GM12875 (cell line): Measurements from ENCODE around the gene SWI5.

Experiments
- H3K4me3 ChIP-seq: one replicate; pipeline ENCODE4 v1.5.1; 2011; ENCODE audit warnings: low read depth, low read length, control low read depth
- CTCF ChIP-seq: IDR thresholded peaks from 2 replicates; pipeline ENCODE4 v1.5.1; 2011; ENCODE audit warnings: low read depth, mild to moderate bottlenecking, control low read depth, inconsistent platforms, low read length, moderate library complexity, borderline replicate concordance; ENCODE audit not compliant: insufficient read depth

Gene SWI5

GRCh38 chr9:128296340-128297220 lies 20.5 kb downstream of the SWI5 start:
- H3K4me3 ChIP-seq: no peak overlapping the region
- TF ChIP-seq CTCF: no peak

GRCh38 chr9:128297221-128297773 lies 21.2 kb downstream of the SWI5 start:
- TF ChIP-seq CTCF: no peak
- no peak overlapping the region for H3K4me3 ChIP-seq

DNA sequence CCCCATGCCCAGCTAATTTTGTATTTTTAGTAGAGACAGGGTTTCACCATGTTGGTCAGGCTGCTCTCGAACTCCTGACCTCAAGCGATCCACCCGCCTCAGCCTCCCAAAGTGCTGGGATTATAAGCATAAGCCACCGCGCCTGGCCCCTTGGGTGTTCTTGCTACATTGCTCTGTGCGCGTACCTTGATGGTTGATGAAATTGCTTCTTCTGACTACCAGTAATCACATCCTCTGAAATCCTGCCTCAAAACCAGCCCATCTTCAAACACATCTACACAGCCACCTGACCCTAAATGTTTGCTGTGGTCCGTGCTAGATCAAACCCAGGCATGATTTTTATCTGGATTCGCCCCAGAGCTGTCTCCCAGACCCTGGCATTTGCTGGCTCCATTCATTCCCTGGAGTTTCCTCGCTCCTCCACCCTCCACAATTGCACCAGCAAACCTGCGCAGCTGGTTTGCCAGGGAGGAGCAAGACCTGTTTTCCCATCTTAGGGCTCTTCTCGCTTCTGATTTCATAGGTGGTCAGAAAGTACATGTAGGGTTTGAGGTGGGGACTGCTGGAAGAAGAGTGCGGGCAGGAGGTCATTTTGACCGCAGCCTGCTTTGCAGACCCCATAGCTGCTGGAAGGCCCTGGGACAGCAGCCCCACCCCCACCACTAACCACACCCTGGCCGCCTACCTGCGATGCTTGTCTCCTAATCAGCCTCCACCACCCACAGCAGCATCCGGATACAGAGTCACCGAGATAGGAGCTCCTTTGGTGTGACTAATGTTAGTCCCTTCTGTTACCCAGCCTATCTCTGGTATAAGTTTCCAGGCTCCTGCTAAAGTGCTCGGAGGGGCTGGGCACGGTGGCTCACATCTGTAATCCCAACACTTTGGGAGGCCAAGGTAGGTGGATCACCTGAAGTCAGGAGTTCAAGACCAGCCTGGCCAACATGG lies 22.7 kb downstream of the SWI5 start:
- no peak overlapping the region for H3K4me3 ChIP-seq
- TF ChIP-seq CTCF: no peak

- H3K4me3 ChIP-seq: no peak overlapping the region
- TF ChIP-seq CTCF: no peak
These were observed 28.3 kb downstream of the SWI5 start for GRCh38 chr9:128304136-128304970.

- no peak overlapping the region for H3K4me3 ChIP-seq
- TF ChIP-seq CTCF: no peak
These were observed 28.9 kb downstream of the SWI5 start for GRCh38 chr9:128304971-128305288.

DNA sequence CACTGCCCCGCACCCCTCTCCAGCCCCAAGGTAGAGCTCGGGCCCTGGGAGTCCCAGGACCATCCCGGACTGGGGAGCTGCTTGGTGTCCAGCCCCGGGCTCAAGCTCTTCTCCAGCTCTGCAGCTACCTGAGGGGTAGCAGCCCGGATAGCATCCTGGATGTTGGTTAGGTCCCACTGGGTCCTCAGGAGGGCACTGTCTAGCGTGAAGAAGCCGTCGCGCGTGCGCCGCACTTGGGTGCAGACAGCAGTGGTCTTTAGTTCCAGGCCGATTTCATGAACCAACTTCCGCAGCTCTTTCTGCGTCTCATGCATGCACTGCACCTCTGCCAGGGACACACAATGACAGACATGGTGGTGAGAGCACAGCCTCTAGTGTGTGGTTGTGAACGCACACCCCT lies 33.5 kb downstream of the SWI5 start:
- no peak overlapping the region for H3K4me3 ChIP-seq
- TF ChIP-seq CTCF: no peak
